GM23338 (cell line): ENCODE measurements around the gene METTL26.

Experiments
- CTCF ChIP-seq, 2 experiments: fragments of 200-600 bp in 1 of 2; sonication (generic) in 1 of 2; conservative IDR thresholded peaks; 2 replicates each; pipeline versions ENCODE4 v1.5.1 to v1.6.1; 2016 to 2017; ENCODE audit warnings: antibody characterized with exemption in 2 of 2, low read depth in 2 of 2, mild to moderate bottlenecking in 2 of 2, moderate library complexity in 1 of 2
- EZH2phosphoT487 ChIP-seq: fragments of 200-600 bp; sonication (generic); IDR thresholded peaks from one replicate; pipeline ENCODE4 v1.8.1; 2018; ENCODE audit warnings: antibody characterized with exemption; ENCODE audit not compliant: unreplicated experiment
- TF ChIP-seq, protein P1 (sequence below): IDR thresholded peaks from one replicate; pipeline ENCODE4 v1.6.1; 2018; ENCODE audit warnings: antibody characterized with exemption; ENCODE audit not compliant: unreplicated experiment

GRCh38 chr16:682493-683395 is 46.6 kb upstream of the METTL26 start:
- no peak for TF ChIP-seq CTCF (conservative IDR thresholded peaks at IDR 0.05; ENCODE audit: low read depth in 2 of 2)
- no peak for TF ChIP-seq EZH2phosphoT487
- TF ChIP-seq, protein P1, sequence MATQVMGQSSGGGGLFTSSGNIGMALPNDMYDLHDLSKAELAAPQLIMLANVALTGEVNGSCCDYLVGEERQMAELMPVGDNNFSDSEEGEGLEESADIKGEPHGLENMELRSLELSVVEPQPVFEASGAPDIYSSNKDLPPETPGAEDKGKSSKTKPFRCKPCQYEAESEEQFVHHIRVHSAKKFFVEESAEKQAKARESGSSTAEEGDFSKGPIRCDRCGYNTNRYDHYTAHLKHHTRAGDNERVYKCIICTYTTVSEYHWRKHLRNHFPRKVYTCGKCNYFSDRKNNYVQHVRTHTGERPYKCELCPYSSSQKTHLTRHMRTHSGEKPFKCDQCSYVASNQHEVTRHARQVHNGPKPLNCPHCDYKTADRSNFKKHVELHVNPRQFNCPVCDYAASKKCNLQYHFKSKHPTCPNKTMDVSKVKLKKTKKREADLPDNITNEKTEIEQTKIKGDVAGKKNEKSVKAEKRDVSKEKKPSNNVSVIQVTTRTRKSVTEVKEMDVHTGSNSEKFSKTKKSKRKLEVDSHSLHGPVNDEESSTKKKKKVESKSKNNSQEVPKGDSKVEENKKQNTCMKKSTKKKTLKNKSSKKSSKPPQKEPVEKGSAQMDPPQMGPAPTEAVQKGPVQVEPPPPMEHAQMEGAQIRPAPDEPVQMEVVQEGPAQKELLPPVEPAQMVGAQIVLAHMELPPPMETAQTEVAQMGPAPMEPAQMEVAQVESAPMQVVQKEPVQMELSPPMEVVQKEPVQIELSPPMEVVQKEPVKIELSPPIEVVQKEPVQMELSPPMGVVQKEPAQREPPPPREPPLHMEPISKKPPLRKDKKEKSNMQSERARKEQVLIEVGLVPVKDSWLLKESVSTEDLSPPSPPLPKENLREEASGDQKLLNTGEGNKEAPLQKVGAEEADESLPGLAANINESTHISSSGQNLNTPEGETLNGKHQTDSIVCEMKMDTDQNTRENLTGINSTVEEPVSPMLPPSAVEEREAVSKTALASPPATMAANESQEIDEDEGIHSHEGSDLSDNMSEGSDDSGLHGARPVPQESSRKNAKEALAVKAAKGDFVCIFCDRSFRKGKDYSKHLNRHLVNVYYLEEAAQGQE, result no peak
